Measurements from ENCODE around the gene VIT. TPM values are rescaled to one million over a fixed set of nuclear protein-coding genes. Genes with fewer than 3 reads are reported as not detected.

VIT gene
- total RNA-seq, 1 experiment from 2014 or later = not detected

GRCh38 chr2:36653967-36654694 is 42.4 kb upstream of the VIT start:
- no peaks in the 10 kb centered on the region for H3K27me3 ChIP-seq (ENCODE audit: low read length)
- H3K4me3 ChIP-seq (ENCODE audit: low read length) = no peak overlapping the region
- H3K79me2 ChIP-seq (ENCODE audit: low read length) = no peaks in the 10 kb centered on the region
- POLR2A ChIA-PET (ENCODE audit: unreplicated experiment) = no interaction called here
- H3K9me3 ChIP-seq (ENCODE audit: low read length) = no peaks in the 10 kb centered on the region
- CTCF ChIA-PET = no interaction called here
- intact Hi-C loops (cut with micrococcal nuclease) = no loop called here
- TF ChIP-seq EZH2 (IDR thresholded peaks at IDR 0.05; ENCODE audit: low read length, unreplicated experiment) (no peak), CTCF (conservative IDR thresholded peaks at IDR 0.05; ENCODE audit: low read depth, low read length) (no peak), EZH2phosphoT487 (IDR thresholded peaks at IDR 0.05; ENCODE audit: borderline replicate concordance, low read length) (no peak)
- no peaks in the 10 kb centered on the region for H3K36me3 ChIP-seq (ENCODE audit: low read depth, low read length)
- BruUV-seq (replicated peaks) = no TSS peak
- H3K9ac ChIP-seq (ENCODE audit: low read length) = no peak overlapping the region
- ATAC-seq (no peak), DNase-seq (no peak)
- H3K9me2 ChIP-seq (replicated peaks; ENCODE audit: low read length) = no peaks in the 10 kb centered on the region
- H3K27ac ChIP-seq (ENCODE audit: low read length) = no peak overlapping the region
- no peak overlapping the region for H2AFZ ChIP-seq (ENCODE audit: low read length)
- H3F3A ChIP-seq (ENCODE audit: low read length, unreplicated experiment) = no peaks in the 10 kb centered on the region
- H3K4me1 ChIP-seq (ENCODE audit: insufficient read depth, low read length) = peaks cover 15% of the 10 kb centered on the region
- H4K20me1 ChIP-seq (ENCODE audit: low read length) = no peaks in the 10 kb centered on the region
- no peak overlapping the region for H3K4me2 ChIP-seq (ENCODE audit: low read length)

- ChIA-PET POLR2A (ENCODE audit: unreplicated experiment) (no interaction called here), CTCF (interaction anchor here (0.7 kb wide), 1 partner anchor 286 kb away, joined by 3 read pairs; no protein-coding TSS in a partner anchor)
- BruUV-seq (replicated peaks) = no TSS peak
- Histone ChIP-seq H3K4me2 (ENCODE audit: low read length) (no peak overlapping the region), H3K9me3 (ENCODE audit: low read length) (no peaks in the 10 kb centered on the region), H3K36me3 (ENCODE audit: low read depth, low read length) (no peaks in the 10 kb centered on the region), H3K79me2 (ENCODE audit: low read length) (no peaks in the 10 kb centered on the region), H3K4me3 (ENCODE audit: low read length) (no peak overlapping the region), H3F3A (ENCODE audit: low read length, unreplicated experiment) (no peaks in the 10 kb centered on the region), H4K20me1 (ENCODE audit: low read length) (no peaks in the 10 kb centered on the region), H3K9me2 (replicated peaks; ENCODE audit: low read length) (no peaks in the 10 kb centered on the region), H3K9ac (ENCODE audit: low read length) (no peak overlapping the region), H3K4me1 (ENCODE audit: insufficient read depth, low read length) (peaks cover 2% of the 10 kb centered on the region), H3K27ac (ENCODE audit: low read length) (no peak overlapping the region), H2AFZ (ENCODE audit: low read length) (no peak overlapping the region), H3K27me3 (ENCODE audit: low read length) (no peaks in the 10 kb centered on the region)
- DNase-seq = no peak
- intact Hi-C loops (cut with micrococcal nuclease) = no loop called here
- no peak for ATAC-seq
- TF ChIP-seq EZH2phosphoT487 (IDR thresholded peaks at IDR 0.05; ENCODE audit: borderline replicate concordance, low read length) (no peak), CTCF (conservative IDR thresholded peaks at IDR 0.05; ENCODE audit: low read depth, low read length) (no peak), EZH2 (IDR thresholded peaks at IDR 0.05; ENCODE audit: low read length, unreplicated experiment) (no peak)
Measured at GRCh38 chr2:36655453-36655852, 41.1 kb upstream of the VIT start.

GRCh38 chr2:36657703-36658102 is 38.8 kb upstream of the VIT start:
- no peaks in the 10 kb centered on the region for H3K9me3 ChIP-seq (ENCODE audit: low read length)
- no peak overlapping the region for H3K4me3 ChIP-seq (ENCODE audit: low read length)
- no TSS peak for BruUV-seq (replicated peaks)
- ATAC-seq (no peak), DNase-seq (no peak)
- TF ChIP-seq CTCF (conservative IDR thresholded peaks at IDR 0.05; ENCODE audit: low read depth, low read length) (no peak), EZH2phosphoT487 (IDR thresholded peaks at IDR 0.05; ENCODE audit: borderline replicate concordance, low read length) (no peak), EZH2 (IDR thresholded peaks at IDR 0.05; ENCODE audit: low read length, unreplicated experiment) (no peak)
- H3K9me2 ChIP-seq (replicated peaks; ENCODE audit: low read length) = no peaks in the 10 kb centered on the region
- H3K79me2 ChIP-seq (ENCODE audit: low read length) = no peaks in the 10 kb centered on the region
- no peak overlapping the region for H2AFZ ChIP-seq (ENCODE audit: low read length)
- no peak overlapping the region for H3K4me2 ChIP-seq (ENCODE audit: low read length)
- H3K27me3 ChIP-seq (ENCODE audit: low read length) = no peaks in the 10 kb centered on the region
- ChIA-PET POLR2A (ENCODE audit: unreplicated experiment) (no interaction called here), CTCF (no interaction called here)
- no peaks in the 10 kb centered on the region for H3F3A ChIP-seq (ENCODE audit: low read length, unreplicated experiment)
- H3K27ac ChIP-seq (ENCODE audit: low read length) = no peak overlapping the region
- no peak overlapping the region for H3K9ac ChIP-seq (ENCODE audit: low read length)
- H3K4me1 ChIP-seq (ENCODE audit: insufficient read depth, low read length) = no peaks in the 10 kb centered on the region
- intact Hi-C loops (cut with micrococcal nuclease) = no loop called here
- no peaks in the 10 kb centered on the region for H3K36me3 ChIP-seq (ENCODE audit: low read depth, low read length)
- H4K20me1 ChIP-seq (ENCODE audit: low read length) = no peaks in the 10 kb centered on the region
